ENCODE results near the gene ADORA1. TPM values are rescaled to one million over a fixed set of nuclear protein-coding genes. Genes with fewer than 3 reads are reported as not detected.

ADORA1 gene
- total and polyA plus RNA-seq, 2 donors (not counting 1 experiment from before 2014, with no cell fraction given), result not detected

DNA sequence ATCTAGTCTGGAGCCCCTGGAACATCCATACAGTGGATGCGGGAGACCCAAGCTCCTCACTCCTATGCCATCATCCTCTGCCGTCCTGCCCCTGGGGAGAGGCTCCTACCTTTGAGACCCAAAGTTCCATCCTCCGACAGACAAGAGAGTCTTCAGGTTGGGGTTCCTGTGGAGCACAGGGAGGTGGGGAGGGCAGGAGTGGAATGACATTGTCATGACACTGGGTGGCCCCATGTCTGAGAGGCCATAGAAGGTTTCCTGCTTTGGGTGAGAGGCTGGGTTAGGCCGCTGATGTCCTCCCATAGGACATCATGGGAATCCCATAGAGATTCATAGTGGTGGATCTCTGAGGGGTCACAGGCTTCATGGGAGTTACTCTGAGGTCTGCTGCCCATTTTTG is 56.9 kb downstream of the ADORA1 start:
- Histone ChIP-seq H2AFZ (ENCODE audit: insufficient read depth, low read depth, low read length, poor library complexity, severe bottlenecking) (no peak overlapping the region), H3K27ac (ENCODE audit: low read length in 2 of 2) (no peak overlapping the region), H3K9me3 (ENCODE audit: control extremely low read depth in 1 of 3, control insufficient read depth in 2 of 3, insufficient read depth in 1 of 3, low read length in 2 of 3) (no peaks in the 10 kb centered on the region), H3K4me2 (replicated peaks; ENCODE audit: low read depth, low read length, poor library complexity, severe bottlenecking) (no peak overlapping the region), H4K20me1 (ENCODE audit: control insufficient read depth, insufficient read depth, low read length, poor library complexity, severe bottlenecking) (no peaks in the 10 kb centered on the region), H3K27me3 (replicated peaks in 1 of 4; ENCODE audit: control extremely low read depth in 1 of 4, control insufficient read depth in 3 of 4, insufficient read depth in 4 of 4, low read length in 3 of 4) (peaks cover 0 to 5% (median 0%) of the 10 kb centered on the region in 4 experiments), H3K4me3 (ENCODE audit: control extremely low read depth in 1 of 5, extremely low read depth in 1 of 5, insufficient read depth in 1 of 5, low read depth in 2 of 5, low read length in 4 of 5) (no peak overlapping the region), H3K36me3 (replicated peaks in 1 of 2; ENCODE audit: control extremely low read depth in 1 of 2, control insufficient read depth in 1 of 2, extremely low read depth in 1 of 2, insufficient read depth in 2 of 2, low read length in 1 of 2) (no peaks in the 10 kb centered on the region), H3K79me2 (ENCODE audit: control insufficient read depth, insufficient read depth, low read length) (no peaks in the 10 kb centered on the region), H3K9ac (ENCODE audit: low read length) (no peak overlapping the region), H3K4me1 (ENCODE audit: control insufficient read depth in 2 of 2, insufficient read depth in 2 of 2, low read length in 2 of 2) (no peaks in the 10 kb centered on the region)
- POLR2A ChIA-PET, result no interaction called here
- no peak overlapping the region for H3K4me3 Mint-ChIP-seq
- H3K9me3 Mint-ChIP-seq (ENCODE audit: insufficient read depth), result no peaks in the 10 kb centered on the region
- TF ChIP-seq, protein P1, sequence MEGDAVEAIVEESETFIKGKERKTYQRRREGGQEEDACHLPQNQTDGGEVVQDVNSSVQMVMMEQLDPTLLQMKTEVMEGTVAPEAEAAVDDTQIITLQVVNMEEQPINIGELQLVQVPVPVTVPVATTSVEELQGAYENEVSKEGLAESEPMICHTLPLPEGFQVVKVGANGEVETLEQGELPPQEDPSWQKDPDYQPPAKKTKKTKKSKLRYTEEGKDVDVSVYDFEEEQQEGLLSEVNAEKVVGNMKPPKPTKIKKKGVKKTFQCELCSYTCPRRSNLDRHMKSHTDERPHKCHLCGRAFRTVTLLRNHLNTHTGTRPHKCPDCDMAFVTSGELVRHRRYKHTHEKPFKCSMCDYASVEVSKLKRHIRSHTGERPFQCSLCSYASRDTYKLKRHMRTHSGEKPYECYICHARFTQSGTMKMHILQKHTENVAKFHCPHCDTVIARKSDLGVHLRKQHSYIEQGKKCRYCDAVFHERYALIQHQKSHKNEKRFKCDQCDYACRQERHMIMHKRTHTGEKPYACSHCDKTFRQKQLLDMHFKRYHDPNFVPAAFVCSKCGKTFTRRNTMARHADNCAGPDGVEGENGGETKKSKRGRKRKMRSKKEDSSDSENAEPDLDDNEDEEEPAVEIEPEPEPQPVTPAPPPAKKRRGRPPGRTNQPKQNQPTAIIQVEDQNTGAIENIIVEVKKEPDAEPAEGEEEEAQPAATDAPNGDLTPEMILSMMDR (IDR thresholded peaks at IDR 0.05), result no peak
- no peak for TF ChIP-seq EZH2 (IDR thresholded peaks at IDR 0.05; ENCODE audit: borderline replicate concordance, insufficient read depth, low read depth, low read length, poor library complexity, severe bottlenecking)
- DNase-seq (no peak), ATAC-seq (ENCODE audit: low read depth) (no peak)
- CTCF ChIA-PET, result no interaction called here
- H3K4me1 Mint-ChIP-seq, result no peaks in the 10 kb centered on the region
- whole genome bisulfite sequencing (ENCODE audit: insufficient coverage), result 100% methylated on average over 1 of the region's 4 CpGs
- intact Hi-C loops (cut with micrococcal nuclease), result no loop called here
- peaks cover 16% of the 10 kb centered on the region for H3K27me3 Mint-ChIP-seq
- no peak overlapping the region for H3K27ac Mint-ChIP-seq

DNA sequence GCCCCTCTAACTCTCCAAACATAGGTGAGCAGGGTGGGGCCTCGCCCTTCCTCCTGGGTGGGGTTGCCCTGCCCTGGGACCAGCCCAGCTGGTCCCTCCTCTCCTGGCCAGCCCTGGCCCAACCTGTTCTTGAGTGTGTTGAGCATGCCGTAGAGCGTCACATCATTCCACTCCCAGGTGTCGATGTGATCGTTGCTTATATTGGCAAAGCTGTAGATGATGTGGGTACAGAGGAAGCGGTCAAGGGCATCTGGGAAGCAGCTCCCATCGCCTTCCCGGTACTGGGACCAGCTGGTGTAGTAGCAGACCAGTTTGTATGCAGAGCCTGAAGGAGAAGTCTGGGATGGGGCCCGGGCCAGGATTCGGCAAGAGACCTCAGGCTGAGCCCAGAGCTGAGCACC is 57.5 kb downstream of the ADORA1 start:
- Histone ChIP-seq H3K79me2 (ENCODE audit: control insufficient read depth, insufficient read depth, low read length) (no peaks in the 10 kb centered on the region), H4K20me1 (ENCODE audit: control insufficient read depth, insufficient read depth, low read length, poor library complexity, severe bottlenecking) (no peaks in the 10 kb centered on the region), H3K36me3 (replicated peaks in 1 of 2; ENCODE audit: control extremely low read depth in 1 of 2, control insufficient read depth in 1 of 2, extremely low read depth in 1 of 2, insufficient read depth in 2 of 2, low read length in 1 of 2) (no peaks in the 10 kb centered on the region), H3K27ac (ENCODE audit: low read length in 2 of 2) (no peak overlapping the region), H3K27me3 (replicated peaks in 1 of 4; ENCODE audit: control extremely low read depth in 1 of 4, control insufficient read depth in 3 of 4, insufficient read depth in 4 of 4, low read length in 3 of 4) (peaks cover 0 to 5% (median 0%) of the 10 kb centered on the region in 4 experiments), H3K9ac (ENCODE audit: low read length) (no peak overlapping the region), H3K4me3 (ENCODE audit: control extremely low read depth in 1 of 5, extremely low read depth in 1 of 5, insufficient read depth in 1 of 5, low read depth in 2 of 5, low read length in 4 of 5) (no peak overlapping the region), H3K9me3 (ENCODE audit: control extremely low read depth in 1 of 3, control insufficient read depth in 2 of 3, insufficient read depth in 1 of 3, low read length in 2 of 3) (no peaks in the 10 kb centered on the region), H3K4me2 (replicated peaks; ENCODE audit: low read depth, low read length, poor library complexity, severe bottlenecking) (no peak overlapping the region), H3K4me1 (ENCODE audit: control insufficient read depth in 2 of 2, insufficient read depth in 2 of 2, low read length in 2 of 2) (no peaks in the 10 kb centered on the region), H2AFZ (ENCODE audit: insufficient read depth, low read depth, low read length, poor library complexity, severe bottlenecking) (no peak overlapping the region)
- H3K27ac Mint-ChIP-seq, result no peak overlapping the region
- no peaks in the 10 kb centered on the region for H3K9me3 Mint-ChIP-seq (ENCODE audit: insufficient read depth)
- no peak for TF ChIP-seq EZH2 (IDR thresholded peaks at IDR 0.05; ENCODE audit: borderline replicate concordance, insufficient read depth, low read depth, low read length, poor library complexity, severe bottlenecking)
- TF ChIP-seq, protein P1 (IDR thresholded peaks at IDR 0.05), result no peak
- ATAC-seq (ENCODE audit: low read depth) (no peak), DNase-seq (no peak)
- H3K4me3 Mint-ChIP-seq, result no peak overlapping the region
- H3K4me1 Mint-ChIP-seq, result no peaks in the 10 kb centered on the region
- POLR2A ChIA-PET, result no interaction called here
- CTCF ChIA-PET, result no interaction called here
- intact Hi-C loops (cut with micrococcal nuclease), result no loop called here
- peaks cover 16% of the 10 kb centered on the region for H3K27me3 Mint-ChIP-seq
- WGBS (ENCODE audit: insufficient coverage), result 90% methylated on average over 10 of the region's 10 CpGs

Data from B cell (primary cell).